ENCODE measurements around the gene VSIG10L2. TPM values are rescaled to one million over a fixed set of nuclear protein-coding genes. Genes with fewer than 3 reads are reported as not detected.

VSIG10L2 gene
- total RNA-seq, 1 experiment from 2014 or later, result not detected

DNA sequence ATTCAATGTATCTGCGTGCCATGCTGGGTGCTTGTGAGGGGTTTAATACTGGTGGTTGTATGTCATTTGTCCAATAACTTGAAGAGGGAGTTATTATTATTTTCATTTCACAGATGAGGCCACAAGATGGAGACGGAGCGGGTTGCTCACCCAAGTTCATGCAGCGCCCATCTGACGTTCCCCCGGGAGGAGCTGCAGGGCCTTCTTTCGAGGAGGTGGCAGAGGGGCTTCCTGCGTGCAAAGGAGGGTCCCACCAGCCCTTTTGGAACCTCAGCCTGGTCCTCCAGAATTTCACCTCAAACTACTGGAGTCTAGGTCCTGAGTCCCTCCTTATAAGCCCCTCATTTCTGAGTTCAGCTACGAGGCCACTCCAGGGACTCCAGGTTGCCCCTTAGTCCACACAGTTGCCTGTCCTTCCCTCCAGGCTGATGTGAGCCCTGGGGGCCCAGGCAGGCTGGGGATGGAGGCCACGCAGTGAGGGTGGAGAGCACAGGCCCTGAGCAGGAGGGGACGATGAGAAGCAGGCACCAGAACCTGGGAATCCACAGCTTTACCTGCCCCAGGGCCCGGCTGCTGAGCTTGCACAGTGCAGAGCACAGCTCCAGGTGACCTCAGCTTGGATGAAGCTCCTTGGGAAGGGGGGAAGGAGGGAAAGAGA, 2.9 kb upstream of the VSIG10L2 start:
- TF ChIP-seq, protein P1, sequence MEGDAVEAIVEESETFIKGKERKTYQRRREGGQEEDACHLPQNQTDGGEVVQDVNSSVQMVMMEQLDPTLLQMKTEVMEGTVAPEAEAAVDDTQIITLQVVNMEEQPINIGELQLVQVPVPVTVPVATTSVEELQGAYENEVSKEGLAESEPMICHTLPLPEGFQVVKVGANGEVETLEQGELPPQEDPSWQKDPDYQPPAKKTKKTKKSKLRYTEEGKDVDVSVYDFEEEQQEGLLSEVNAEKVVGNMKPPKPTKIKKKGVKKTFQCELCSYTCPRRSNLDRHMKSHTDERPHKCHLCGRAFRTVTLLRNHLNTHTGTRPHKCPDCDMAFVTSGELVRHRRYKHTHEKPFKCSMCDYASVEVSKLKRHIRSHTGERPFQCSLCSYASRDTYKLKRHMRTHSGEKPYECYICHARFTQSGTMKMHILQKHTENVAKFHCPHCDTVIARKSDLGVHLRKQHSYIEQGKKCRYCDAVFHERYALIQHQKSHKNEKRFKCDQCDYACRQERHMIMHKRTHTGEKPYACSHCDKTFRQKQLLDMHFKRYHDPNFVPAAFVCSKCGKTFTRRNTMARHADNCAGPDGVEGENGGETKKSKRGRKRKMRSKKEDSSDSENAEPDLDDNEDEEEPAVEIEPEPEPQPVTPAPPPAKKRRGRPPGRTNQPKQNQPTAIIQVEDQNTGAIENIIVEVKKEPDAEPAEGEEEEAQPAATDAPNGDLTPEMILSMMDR (IDR thresholded peaks at IDR 0.05; ENCODE audit: insufficient read depth in 1 of 2, low read depth in 1 of 2, low read length in 1 of 2, severe bottlenecking in 1 of 2, unreplicated experiment in 1 of 2), result no peak
- H3K4me1 ChIP-seq, result no peaks in the 10 kb centered on the region
- Mint-ChIP-seq H3K27me3 (ENCODE audit: insufficient read depth, unreplicated experiment) (peaks cover 6% of the 10 kb centered on the region), H3K36me3 (ENCODE audit: insufficient read depth, unreplicated experiment) (no peaks in the 10 kb centered on the region), H3K4me3 (ENCODE audit: unreplicated experiment) (no peak overlapping the region), H3K27ac (ENCODE audit: unreplicated experiment) (no peak overlapping the region), H3K9me3 (ENCODE audit: unreplicated experiment) (no peaks in the 10 kb centered on the region), H3K4me1 (ENCODE audit: low read depth, unreplicated experiment) (peaks cover 5% of the 10 kb centered on the region)
- no peaks in the 10 kb centered on the region for H3K36me3 ChIP-seq (ENCODE audit: control insufficient read depth, insufficient read depth, low read length)
- CTCF ChIA-PET, result interaction anchor here (1.2 to 4.1 kb wide), 4 partner anchors 18 to 252 kb away, joined by 3 to 32 read pairs (median 18); partner anchors contain the start of gene CDON
- H3K9me3 ChIP-seq, result no peaks in the 10 kb centered on the region
- peak in 1 of 2 experiments; percentile 27 for DNase-seq
- H3K27me3 ChIP-seq (replicated peaks; ENCODE audit: control insufficient read depth, insufficient read depth, low read length), result 0 out of 2 replicates have a peak, but pooled peaks cover 1% of the 10 kb centered on the region
- intact Hi-C loops (cut with micrococcal nuclease; ENCODE audit: unreplicated experiment), result loop anchor here (1.0 kb wide), 2 partner anchors 118 to 251 kb away; no protein-coding TSS in a partner anchor
- BruUV-seq (replicated peaks), result no TSS peak
- POLR2A ChIA-PET, result no interaction called here
- no peak overlapping the region for H3K4me3 ChIP-seq (ENCODE audit: low read depth, low read length)

DNA sequence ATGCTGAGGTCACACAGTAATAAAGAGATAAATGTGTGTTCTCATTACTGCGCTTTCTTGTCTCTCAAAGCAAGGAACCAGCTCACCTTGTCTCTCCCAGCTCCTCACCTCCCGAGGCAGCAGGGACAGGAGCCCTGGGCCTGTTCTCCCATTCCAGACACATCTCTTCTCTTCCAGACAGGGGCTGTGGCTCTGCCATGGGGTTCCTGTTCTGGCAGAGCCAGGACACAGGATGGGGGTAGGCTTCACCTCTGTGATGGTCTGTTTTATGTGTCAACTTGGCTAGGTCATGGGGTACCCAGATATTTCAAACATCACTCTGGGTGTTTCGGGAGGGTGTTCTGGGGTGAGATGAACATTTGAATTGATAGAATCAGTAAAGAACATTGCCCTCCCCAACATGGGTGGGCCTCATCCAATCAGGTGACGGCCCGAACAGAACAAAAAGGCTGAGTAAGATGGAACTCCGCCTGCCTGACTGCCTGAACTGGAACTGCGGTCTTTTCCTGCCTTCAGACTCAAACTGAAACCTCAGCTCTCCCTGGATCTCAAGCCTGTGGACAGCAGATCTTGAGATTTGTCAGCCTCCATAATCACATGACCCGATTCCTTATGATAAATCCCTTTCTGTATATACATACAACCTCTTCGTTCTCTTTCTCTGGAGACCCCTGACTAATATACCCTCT, 2.0 kb upstream of the VSIG10L2 start:
- CTCF ChIA-PET, result interaction anchor here (2.5 to 4.1 kb wide), 2 partner anchors 118 to 250 kb away, joined by 11 to 32 read pairs; partner anchors contain the start of gene CDON

More for the DNA sequence above, 2.0 kb upstream of the VSIG10L2 start:
- Histone ChIP-seq H3K4me3 (ENCODE audit: low read depth, low read length) (no peak overlapping the region), H3K27me3 (replicated peaks; ENCODE audit: control insufficient read depth, insufficient read depth, low read length) (0 out of 2 replicates have a peak, but pooled peaks cover 1% of the 10 kb centered on the region), H3K4me1 (no peaks in the 10 kb centered on the region), H3K36me3 (ENCODE audit: control insufficient read depth, insufficient read depth, low read length) (no peaks in the 10 kb centered on the region), H3K9me3 (no peaks in the 10 kb centered on the region)
- intact Hi-C loops (cut with micrococcal nuclease; ENCODE audit: unreplicated experiment), result no loop called here
- no peak for DNase-seq
- no peaks in the 10 kb centered on the region for H3K9me3 Mint-ChIP-seq (ENCODE audit: unreplicated experiment)
- TF ChIP-seq, protein P1 (IDR thresholded peaks at IDR 0.05; ENCODE audit: insufficient read depth in 1 of 2, low read depth in 1 of 2, low read length in 1 of 2, severe bottlenecking in 1 of 2, unreplicated experiment in 1 of 2), result no peak
- POLR2A ChIA-PET, result no interaction called here
- no peak overlapping the region for H3K4me3 Mint-ChIP-seq (ENCODE audit: unreplicated experiment)
- H3K27ac Mint-ChIP-seq (ENCODE audit: unreplicated experiment), result no peak overlapping the region
- no peaks in the 10 kb centered on the region for H3K36me3 Mint-ChIP-seq (ENCODE audit: insufficient read depth, unreplicated experiment)
- BruUV-seq (replicated peaks), result no TSS peak
- H3K27me3 Mint-ChIP-seq (ENCODE audit: insufficient read depth, unreplicated experiment), result peaks cover 6% of the 10 kb centered on the region
- peaks cover 5% of the 10 kb centered on the region for H3K4me1 Mint-ChIP-seq (ENCODE audit: low read depth, unreplicated experiment)

All from Caco-2 (cell line).